GM23338 (cell line): Measurements from ENCODE around the gene TTL. TPM values are rescaled to one million over a fixed set of nuclear protein-coding genes. Genes with fewer than 3 reads are reported as not detected.
A peak's percentile ranks its signal among the peaks of the same experiment; 100 is the strongest.

Experiments used
- ATAC-seq: fragments of 200-7000 bp; cut with Tn5 transposase; 3 replicates; pipeline ENCODE4 v1.9.1; 2020
- DNase-seq: peaks from one replicate; pipeline ENCODE4 v3.0.0-alpha.2; 2015; ENCODE audit warnings: low spot score
- H2AFZ ChIP-seq: fragments of 200-600 bp; sonication (generic); 2 replicates; pipeline ENCODE4 v1.8.0; 2016; ENCODE audit warnings: antibody characterized with exemption, mild to moderate bottlenecking, moderate library complexity
- H3F3A ChIP-seq: fragments of 200-600 bp; sonication (generic); replicated peaks from 2 replicates; pipeline ENCODE4 v1.8.0; 2017; ENCODE audit warnings: antibody characterized with exemption, mixed run types, low read depth
- H3K27ac ChIP-seq: fragments of 200-600 bp; sonication (generic); 2 replicates; pipeline ENCODE4 v1.6.1; 2016; ENCODE audit warnings: low read depth
- H3K27me3 ChIP-seq: fragments of 200-600 bp; sonication (generic); 2 replicates; pipeline ENCODE4 v1.8.0; 2016; ENCODE audit warnings: mild to moderate bottlenecking, mixed run types, moderate library complexity; ENCODE audit not compliant: insufficient read depth
- H3K36me3 ChIP-seq: fragments of 200-600 bp; sonication (generic); 2 replicates; pipeline ENCODE4 v1.8.0; 2016; ENCODE audit warnings: mild to moderate bottlenecking; ENCODE audit not compliant: insufficient read depth
- H3K4me1 ChIP-seq: fragments of 200-600 bp; sonication (generic); 2 replicates; pipeline ENCODE4 v1.8.0; 2016; ENCODE audit warnings: mild to moderate bottlenecking, moderate library complexity; ENCODE audit not compliant: insufficient read depth
- H3K4me2 ChIP-seq: fragments of 200-600 bp; sonication (generic); 2 replicates; pipeline ENCODE4 v1.7.1; 2017; ENCODE audit warnings: mixed run types
- H3K4me3 ChIP-seq: fragments of 200-600 bp; sonication (generic); 2 replicates; pipeline ENCODE4 v1.6.1; 2016; ENCODE audit warnings: mixed run types
- H3K79me2 ChIP-seq: fragments of 200-600 bp; sonication (generic); replicated peaks from 2 replicates; pipeline ENCODE4 v1.8.0; 2017; ENCODE audit warnings: mild to moderate bottlenecking; ENCODE audit not compliant: insufficient read depth
- H3K9me2 ChIP-seq: fragments of 200-600 bp; sonication (generic); 2 replicates; pipeline ENCODE4 v1.8.0; 2017; ENCODE audit not compliant: insufficient read depth
- H4K20me1 ChIP-seq: fragments of 200-600 bp; sonication (generic); replicated peaks from 2 replicates; pipeline ENCODE4 v1.8.0; 2017; ENCODE audit warnings: mild to moderate bottlenecking; ENCODE audit not compliant: insufficient read depth
- H3K27ac Mint-ChIP-seq: 2 replicates; pipeline ENCODE4 v1.8.0; 2020; ENCODE audit warnings: inconsistent platforms, mild to moderate bottlenecking, moderate library complexity, mixed read lengths
- H3K27me3 Mint-ChIP-seq: 3 replicates; pipeline ENCODE4 v1.8.0; 2022; ENCODE audit warnings: low read depth, mild to moderate bottlenecking, moderate library complexity, mixed read lengths, inconsistent platforms; ENCODE audit not compliant: insufficient read depth, poor library complexity
- H3K36me3 Mint-ChIP-seq: 3 replicates; pipeline ENCODE4 v1.8.0; 2021; ENCODE audit warnings: low read depth, mild to moderate bottlenecking, inconsistent platforms, moderate library complexity, mixed read lengths
- H3K4me1 Mint-ChIP-seq: 3 replicates; pipeline ENCODE4 v1.8.0; 2020; ENCODE audit warnings: mild to moderate bottlenecking, inconsistent platforms, mixed read lengths
- H3K4me3 Mint-ChIP-seq: 3 replicates; pipeline ENCODE4 v1.8.0; 2021; ENCODE audit warnings: moderate library complexity, mild to moderate bottlenecking, inconsistent platforms, mixed read lengths
- H3K9me3 Mint-ChIP-seq: 3 replicates; pipeline ENCODE4 v1.8.0; 2020; ENCODE audit warnings: moderate library complexity, mild to moderate bottlenecking, inconsistent platforms, mixed read lengths
- CREB1 ChIP-seq: fragments of 250-450 bp; sonication (Bioruptor Pico); IDR thresholded peaks from 2 replicates; pipeline ENCODE4 v1.5.0; 2020; ENCODE audit warnings: low read depth, mild to moderate bottlenecking, moderate library complexity
- EZH2 ChIP-seq: fragments of 200-600 bp; sonication (generic); IDR thresholded peaks from one replicate; pipeline ENCODE4 v1.8.0; 2017; ENCODE audit warnings: antibody characterized with exemption, mild to moderate bottlenecking, low read depth; ENCODE audit not compliant: unreplicated experiment
- EZH2phosphoT487 ChIP-seq: fragments of 200-600 bp; sonication (generic); IDR thresholded peaks from one replicate; pipeline ENCODE4 v1.8.1; 2018; ENCODE audit warnings: antibody characterized with exemption; ENCODE audit not compliant: unreplicated experiment
- JUNB ChIP-seq: IDR thresholded peaks from one replicate; pipeline ENCODE4 v1.6.1; 2016; ENCODE audit warnings: antibody characterized with exemption; ENCODE audit not compliant: unreplicated experiment
- POLR2AphosphoS5 ChIP-seq: IDR thresholded peaks from 2 replicates; pipeline ENCODE4 v1.6.1; 2016; ENCODE audit warnings: antibody characterized with exemption, low read depth
- STAT1 ChIP-seq: IDR thresholded peaks from one replicate; pipeline ENCODE4 v1.6.1; 2016; ENCODE audit warnings: antibody characterized with exemption; ENCODE audit not compliant: unreplicated experiment
- ZNF114 ChIP-seq: fragments of 250-450 bp; sonication (Bioruptor Pico); IDR thresholded peaks from 2 replicates; pipeline ENCODE4 v1.5.0; 2020; ENCODE audit warnings: mild to moderate bottlenecking, moderate library complexity
- ZNF331 ChIP-seq: fragments of 250-450 bp; sonication (Bioruptor Pico); IDR thresholded peaks from 2 replicates; pipeline ENCODE4 v1.5.0; 2020; ENCODE audit warnings: low read depth, mild to moderate bottlenecking, moderate library complexity
- polyA plus RNA-seq: library from polyadenylated mRNA; unstranded; fragments of >200 nt; fragmentation: Nextera tagmentation; extraction: Ambion mirVana; gene quantifications from 2 replicates; pipeline ENCODE4 v1.2.1, GENCODE V29; 2016
- total RNA-seq: library from RNA; depleted of rRNA; stranded (reverse); fragments of >200 nt; shearing (Covaris generic); gene quantifications from 2 replicates; pipeline ENCODE4 v1.2.3, GENCODE V29; 2014
- TF ChIP-seq, protein P1 (sequence below), 2 experiments: fragments of 200-600 bp in 1 of 2; sonication (generic) in 1 of 2; conservative IDR thresholded peaks; 2 replicates each; pipeline versions ENCODE4 v1.5.1 to v1.6.1; 2016 to 2017; ENCODE audit warnings: antibody characterized with exemption in 2 of 2, low read depth in 2 of 2, mild to moderate bottlenecking in 2 of 2, moderate library complexity in 1 of 2
- TF ChIP-seq, protein P2 (sequence below): IDR thresholded peaks from one replicate; pipeline ENCODE4 v1.6.1; 2018; ENCODE audit warnings: antibody characterized with exemption; ENCODE audit not compliant: unreplicated experiment

Gene TTL
- total and polyA plus RNA-seq, 2 experiments from 2014 or later, result 10.1 to 34.6 TPM

DNA sequence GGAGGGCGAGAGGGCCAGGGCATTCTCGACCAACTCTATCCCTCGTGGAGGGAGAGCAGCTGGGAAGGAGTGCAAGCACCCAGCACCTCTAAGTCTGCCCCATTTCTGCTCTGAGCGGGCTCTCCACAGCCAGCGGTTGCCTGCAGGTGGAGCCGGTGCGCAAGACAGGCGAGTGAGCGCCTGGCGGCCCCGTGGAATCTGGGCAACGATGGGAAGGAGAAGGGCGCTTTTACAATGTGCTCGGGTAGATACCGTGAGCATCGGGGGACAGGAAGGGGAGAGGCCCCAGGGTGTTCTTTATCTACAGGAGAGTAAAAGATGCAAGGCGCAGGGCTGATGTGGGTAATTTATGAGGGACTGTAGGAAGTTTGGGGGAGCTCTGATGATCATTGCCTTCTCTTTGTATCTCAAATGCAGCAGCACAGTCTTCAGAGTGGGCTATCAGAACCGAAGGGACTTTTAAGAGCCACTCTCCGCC, 867 bp upstream of the TTL start (continued):
- TF ChIP-seq ZNF331, result no peak
- TF ChIP-seq, protein P1, sequence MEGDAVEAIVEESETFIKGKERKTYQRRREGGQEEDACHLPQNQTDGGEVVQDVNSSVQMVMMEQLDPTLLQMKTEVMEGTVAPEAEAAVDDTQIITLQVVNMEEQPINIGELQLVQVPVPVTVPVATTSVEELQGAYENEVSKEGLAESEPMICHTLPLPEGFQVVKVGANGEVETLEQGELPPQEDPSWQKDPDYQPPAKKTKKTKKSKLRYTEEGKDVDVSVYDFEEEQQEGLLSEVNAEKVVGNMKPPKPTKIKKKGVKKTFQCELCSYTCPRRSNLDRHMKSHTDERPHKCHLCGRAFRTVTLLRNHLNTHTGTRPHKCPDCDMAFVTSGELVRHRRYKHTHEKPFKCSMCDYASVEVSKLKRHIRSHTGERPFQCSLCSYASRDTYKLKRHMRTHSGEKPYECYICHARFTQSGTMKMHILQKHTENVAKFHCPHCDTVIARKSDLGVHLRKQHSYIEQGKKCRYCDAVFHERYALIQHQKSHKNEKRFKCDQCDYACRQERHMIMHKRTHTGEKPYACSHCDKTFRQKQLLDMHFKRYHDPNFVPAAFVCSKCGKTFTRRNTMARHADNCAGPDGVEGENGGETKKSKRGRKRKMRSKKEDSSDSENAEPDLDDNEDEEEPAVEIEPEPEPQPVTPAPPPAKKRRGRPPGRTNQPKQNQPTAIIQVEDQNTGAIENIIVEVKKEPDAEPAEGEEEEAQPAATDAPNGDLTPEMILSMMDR (conservative IDR thresholded peaks at IDR 0.05; ENCODE audit: low read depth in 2 of 2), result peak; percentile 65 to 80
- peak; percentile 20; the same call in 1 of the 2 replicates for TF ChIP-seq POLR2AphosphoS5
- no peak for TF ChIP-seq JUNB
- TF ChIP-seq CREB1 (CRISPR knock-in tag), result no peak

DNA sequence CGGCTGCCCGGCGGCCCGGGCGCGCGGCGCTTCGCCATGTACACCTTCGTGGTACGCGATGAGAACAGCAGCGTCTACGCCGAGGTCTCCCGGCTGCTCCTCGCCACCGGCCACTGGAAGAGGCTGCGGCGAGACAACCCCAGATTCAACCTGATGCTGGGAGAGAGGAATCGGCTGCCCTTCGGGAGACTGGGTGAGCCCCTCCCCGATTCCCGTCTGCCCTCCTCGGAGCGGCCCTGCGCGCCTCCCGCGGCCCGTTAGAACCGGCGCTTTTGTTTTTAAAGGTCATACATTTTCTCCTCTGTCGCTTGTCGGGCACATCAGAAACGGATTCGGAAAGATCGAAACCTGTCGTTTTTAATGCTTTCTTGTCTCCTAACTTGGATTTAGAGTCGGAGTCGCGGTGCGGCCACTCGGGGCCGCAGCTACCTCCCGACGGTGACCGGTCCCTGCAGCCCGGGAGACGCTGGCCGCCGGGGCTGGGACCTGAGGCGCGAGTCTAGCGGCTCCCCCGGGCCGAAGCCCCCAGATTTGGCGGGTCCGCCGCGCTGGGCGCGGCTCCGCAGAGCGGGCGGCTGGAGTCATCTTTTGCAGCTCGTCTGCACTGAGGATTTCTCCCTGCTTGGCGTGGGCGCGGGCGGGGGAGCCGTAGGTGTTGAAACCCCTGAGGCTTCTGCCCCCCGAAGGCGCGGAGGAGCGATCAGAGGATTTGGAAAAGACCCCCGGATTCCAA, 519 bp downstream of the TTL start:
- no peaks in the 10 kb centered on the region for H3K9me3 Mint-ChIP-seq
- TF ChIP-seq EZH2phosphoT487, result no peak
- TF ChIP-seq, protein P1 (conservative IDR thresholded peaks at IDR 0.05; ENCODE audit: low read depth in 2 of 2), result no peak
- peak; percentile 58 for TF ChIP-seq EZH2
- peaks cover 15% of the 10 kb centered on the region for H3K36me3 Mint-ChIP-seq
- H3K4me3 ChIP-seq, result peak overlapping the region; percentile 96
- H2AFZ ChIP-seq, result peak overlapping the region; percentile 99
- H3K27ac Mint-ChIP-seq, result peak overlapping the region; percentile 68; the same call in 1 of the 2 replicates
- no peak overlapping the region for H3K27ac ChIP-seq
- peaks cover 34% of the 10 kb centered on the region for H3K79me2 ChIP-seq
- H4K20me1 ChIP-seq, result peaks cover 14% of the 10 kb centered on the region; the same call in 1 of the 2 replicates
- H3F3A ChIP-seq, result peaks cover 8% of the 10 kb centered on the region
- H3K27me3 Mint-ChIP-seq, result peaks cover 23% of the 10 kb centered on the region
- no peaks in the 10 kb centered on the region for H3K9me2 ChIP-seq
- DNase-seq (peak; percentile 46), ATAC-seq (peak; percentile 15)
- peaks cover 6% of the 10 kb centered on the region for H3K4me1 ChIP-seq
- H3K4me3 Mint-ChIP-seq, result peak overlapping the region; percentile 93
- peaks cover 14% of the 10 kb centered on the region for H3K4me1 Mint-ChIP-seq
- peaks cover 26% of the 10 kb centered on the region for H3K27me3 ChIP-seq
- H3K4me2 ChIP-seq, result peak overlapping the region; percentile 98
- no peaks in the 10 kb centered on the region for H3K36me3 ChIP-seq

DNA sequence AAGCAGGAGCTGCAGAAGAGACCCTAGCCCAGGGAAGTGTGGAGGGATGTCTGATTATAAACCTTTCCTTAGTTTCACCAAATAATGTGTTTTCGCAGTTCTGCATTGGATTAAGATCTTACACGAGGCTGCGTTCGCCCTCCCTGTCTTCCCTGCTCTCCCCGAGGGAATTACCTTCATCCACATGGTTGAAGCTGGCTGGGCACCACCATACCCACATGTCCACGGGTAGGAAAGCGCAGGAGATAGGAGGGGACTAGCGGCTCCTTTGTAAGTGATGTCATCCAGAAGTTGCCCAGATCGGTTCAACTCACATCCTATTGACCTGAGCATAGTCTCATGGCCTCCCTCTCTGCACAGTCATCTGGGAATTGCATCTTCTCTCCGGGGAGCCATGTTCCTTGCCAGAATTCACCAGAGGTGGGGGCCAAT, 1.1 kb downstream of the TTL start:
- Mint-ChIP-seq H3K27me3 (peaks cover 23% of the 10 kb centered on the region), H3K36me3 (peaks cover 21% of the 10 kb centered on the region), H3K9me3 (no peaks in the 10 kb centered on the region), H3K27ac (no peak overlapping the region), H3K4me1 (peaks cover 14% of the 10 kb centered on the region), H3K4me3 (peak overlapping the region; percentile 93)
- DNase-seq (peak; percentile 38), ATAC-seq (peak; percentile 4)
- H3K4me3 ChIP-seq, result peak overlapping the region; percentile 96
- H3K27me3 ChIP-seq, result peaks cover 26% of the 10 kb centered on the region
- H3K79me2 ChIP-seq, result peaks cover 37% of the 10 kb centered on the region
- no peak overlapping the region for H3K27ac ChIP-seq
- peaks cover 6% of the 10 kb centered on the region for H3K4me1 ChIP-seq
- H3F3A ChIP-seq, result peaks cover 8% of the 10 kb centered on the region
- no peaks in the 10 kb centered on the region for H3K36me3 ChIP-seq
- H4K20me1 ChIP-seq, result peaks cover 14% of the 10 kb centered on the region; the same call in 1 of the 2 replicates
- no peaks in the 10 kb centered on the region for H3K9me2 ChIP-seq
- H3K4me2 ChIP-seq, result peak overlapping the region; percentile 98
- H2AFZ ChIP-seq, result peak overlapping the region; percentile 99
- TF ChIP-seq, protein P1 (conservative IDR thresholded peaks at IDR 0.05; ENCODE audit: low read depth in 2 of 2), result no peak
- TF ChIP-seq POLR2AphosphoS5, result no peak
- no peak for TF ChIP-seq EZH2phosphoT487
- TF ChIP-seq EZH2, result no peak
- no peak for TF ChIP-seq STAT1
- no peak for TF ChIP-seq ZNF114 (CRISPR knock-in tag)
- TF ChIP-seq, protein P2, sequence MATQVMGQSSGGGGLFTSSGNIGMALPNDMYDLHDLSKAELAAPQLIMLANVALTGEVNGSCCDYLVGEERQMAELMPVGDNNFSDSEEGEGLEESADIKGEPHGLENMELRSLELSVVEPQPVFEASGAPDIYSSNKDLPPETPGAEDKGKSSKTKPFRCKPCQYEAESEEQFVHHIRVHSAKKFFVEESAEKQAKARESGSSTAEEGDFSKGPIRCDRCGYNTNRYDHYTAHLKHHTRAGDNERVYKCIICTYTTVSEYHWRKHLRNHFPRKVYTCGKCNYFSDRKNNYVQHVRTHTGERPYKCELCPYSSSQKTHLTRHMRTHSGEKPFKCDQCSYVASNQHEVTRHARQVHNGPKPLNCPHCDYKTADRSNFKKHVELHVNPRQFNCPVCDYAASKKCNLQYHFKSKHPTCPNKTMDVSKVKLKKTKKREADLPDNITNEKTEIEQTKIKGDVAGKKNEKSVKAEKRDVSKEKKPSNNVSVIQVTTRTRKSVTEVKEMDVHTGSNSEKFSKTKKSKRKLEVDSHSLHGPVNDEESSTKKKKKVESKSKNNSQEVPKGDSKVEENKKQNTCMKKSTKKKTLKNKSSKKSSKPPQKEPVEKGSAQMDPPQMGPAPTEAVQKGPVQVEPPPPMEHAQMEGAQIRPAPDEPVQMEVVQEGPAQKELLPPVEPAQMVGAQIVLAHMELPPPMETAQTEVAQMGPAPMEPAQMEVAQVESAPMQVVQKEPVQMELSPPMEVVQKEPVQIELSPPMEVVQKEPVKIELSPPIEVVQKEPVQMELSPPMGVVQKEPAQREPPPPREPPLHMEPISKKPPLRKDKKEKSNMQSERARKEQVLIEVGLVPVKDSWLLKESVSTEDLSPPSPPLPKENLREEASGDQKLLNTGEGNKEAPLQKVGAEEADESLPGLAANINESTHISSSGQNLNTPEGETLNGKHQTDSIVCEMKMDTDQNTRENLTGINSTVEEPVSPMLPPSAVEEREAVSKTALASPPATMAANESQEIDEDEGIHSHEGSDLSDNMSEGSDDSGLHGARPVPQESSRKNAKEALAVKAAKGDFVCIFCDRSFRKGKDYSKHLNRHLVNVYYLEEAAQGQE, result no peak
- TF ChIP-seq JUNB, result no peak
